Prostate gland (tissue), 2 donors: Measurements from ENCODE around the gene PLEKHJ1. TPM values are rescaled to one million over a fixed set of nuclear protein-coding genes. Genes with fewer than 3 reads are reported as not detected.
A peak's percentile ranks its signal among the peaks of the same experiment; 100 is the strongest.

Experiments used
- DNase-seq: peaks from one replicate; pipeline ENCODE4 v3.0.0-alpha.2; 2019; ENCODE audit warnings: low spot score
- H3K27ac ChIP-seq, 2 donors: fragments of 200-600 bp; sonication (generic); 2 replicates each; pipeline ENCODE4 v1.5.1; 2017 to 2019
- H3K27me3 ChIP-seq: fragments of 200-600 bp; sonication (generic); replicated peaks from 2 replicates; pipeline ENCODE4 v1.5.1; 2019; ENCODE audit not compliant: insufficient read depth
- H3K36me3 ChIP-seq, 2 donors: fragments of 200-600 bp; sonication (generic); 1 replicate in 1 of 2; 2 replicates in 1 of 2; pipeline versions ENCODE4 v1.5.1 to v1.8.1; 2017 to 2019
- H3K4me1 ChIP-seq: fragments of 200-600 bp; sonication (generic); replicated peaks from 2 replicates; pipeline ENCODE4 v1.5.1; 2019
- H3K4me3 ChIP-seq, 2 donors: fragments of 200-600 bp; sonication (generic); 2 replicates each; pipeline ENCODE4 v1.5.1; 2017 to 2019
- H3K9me3 ChIP-seq: fragments of 200-600 bp; sonication (generic); 2 replicates; pipeline ENCODE4 v1.5.1; 2017
- CTCF ChIP-seq, 4 experiments: fragments of 200-600 bp in 2 of 4; fragments of 450-650 bp in 2 of 4; sonication (generic) in 2 of 4; IDR thresholded peaks; 1 replicate in 3 of 4; 2 replicates in 1 of 4; pipeline ENCODE4 v1.5.1; 2016 to 2019; ENCODE audit warnings: antibody characterized with exemption in 4 of 4, mild to moderate bottlenecking in 2 of 4, moderate library complexity in 2 of 4
- POLR2A ChIP-seq: fragments of 450-650 bp; IDR thresholded peaks from one replicate; pipeline ENCODE4 v1.6.1; 2016; ENCODE audit warnings: antibody characterized with exemption, mild to moderate bottlenecking
- POLR2AphosphoS5 ChIP-seq: sonication (generic); formaldehyde crosslinking; IDR thresholded peaks from one replicate; pipeline ENCODE4 v1.6.1; 2017; ENCODE audit warnings: antibody characterized with exemption
- WGBS: methylation state at CpG from one replicate; pipeline ENCODE4 v1.1.5; 2018; 5-methylcytosine and 5-hydroxymethylcytosine counted together
- intact Hi-C: fragments of 100-400 bp; cut with DNase I; formaldehyde crosslinking; loops from one replicate; pipeline ENCODE4 v1.14.2; 2022
- total RNA-seq, 2 donors: library from RNA; depleted of rRNA; stranded (reverse); fragments of >200 nt; gene quantifications; one replicate each; pipeline ENCODE4 v1.1.0, GENCODE V29; 2016

PLEKHJ1 gene
- total RNA-seq, 2 donors from 2014 or later = 59.4 to 91.7 TPM

- no peak for TF ChIP-seq POLR2AphosphoS5
- no peak for TF ChIP-seq POLR2A
- TF ChIP-seq CTCF (IDR thresholded peaks at IDR 0.05) = no peak
- peaks cover 24% of the 10 kb centered on the region for H3K4me1 ChIP-seq
- WGBS = 87% methylated on average over 12 of the region's 12 CpGs
- no peaks in the 10 kb centered on the region for H3K9me3 ChIP-seq
- no peaks in the 10 kb centered on the region for H3K27me3 ChIP-seq
- H3K4me3 ChIP-seq = no peak overlapping the region
- H3K36me3 ChIP-seq = peaks cover 36 to 38% of the 10 kb centered on the region in 2 donors
- DNase-seq = no peak
- intact Hi-C loops = no loop called here
- H3K27ac ChIP-seq = no peak overlapping the region
These were observed 6.0 kb upstream of the PLEKHJ1 start for GRCh38 chr19:2242092-2242537.

- intact Hi-C loops = no loop called here
- DNase-seq = no peak
- Histone ChIP-seq H3K27ac (peak overlapping the region; percentile 9 to 26), H3K27me3 (no peaks in the 10 kb centered on the region), H3K4me1 (peaks cover 24% of the 10 kb centered on the region), H3K9me3 (no peaks in the 10 kb centered on the region), H3K4me3 (no peak overlapping the region), H3K36me3 (peaks cover 27 to 29% of the 10 kb centered on the region in 2 donors)
- WGBS = 54% methylated on average over 40 of the region's 41 CpGs
- TF ChIP-seq CTCF (IDR thresholded peaks at IDR 0.05) (peak in 1 of 4 experiments; percentile 7), POLR2A (no peak)
These were observed 5.0 kb upstream of the PLEKHJ1 start for GRCh38 chr19:2240881-2241760.

GRCh38 chr19:2239771-2240770, 3.9 kb upstream of the PLEKHJ1 start:
- peaks cover 29% of the 10 kb centered on the region for H3K4me1 ChIP-seq
- H3K4me3 ChIP-seq = peak overlapping the region; percentile 6 to 25
- intact Hi-C loops = loop anchor here (5.0 to 10.0 kb wide), 4 partner anchors 53 to 152 kb away; partner anchors contain the start of genes AP3D1, LSM7 and SPPL2B
- 25% methylated on average over 34 of the region's 34 CpGs for WGBS
- DNase-seq = no peak
- no peaks in the 10 kb centered on the region for H3K27me3 ChIP-seq
- TF ChIP-seq POLR2A (no peak), POLR2AphosphoS5 (no peak), CTCF (IDR thresholded peaks at IDR 0.05) (no peak)
- H3K36me3 ChIP-seq = peaks cover 17 to 19% of the 10 kb centered on the region in 2 donors
- no peaks in the 10 kb centered on the region for H3K9me3 ChIP-seq
- peak overlapping the region; percentile 29 to 38 for H3K27ac ChIP-seq

GRCh38 chr19:2239173-2239572, 3.0 kb upstream of the PLEKHJ1 start:
- Histone ChIP-seq H3K36me3 (peaks cover 8 to 10% of the 10 kb centered on the region in 2 donors), H3K4me1 (peaks cover 29% of the 10 kb centered on the region), H3K9me3 (no peaks in the 10 kb centered on the region), H3K27me3 (no peaks in the 10 kb centered on the region), H3K27ac (peak overlapping the region in 1 of 2 donors; percentile 29), H3K4me3 (no peak overlapping the region)
- WGBS = 54% methylated on average over 10 of the region's 10 CpGs
- intact Hi-C loops = loop anchor here (5.0 to 10.0 kb wide), 4 partner anchors 52 to 153 kb away; partner anchors contain the start of genes AP3D1, LSM7 and SPPL2B
- TF ChIP-seq POLR2AphosphoS5 (no peak), POLR2A (no peak), CTCF (IDR thresholded peaks at IDR 0.05) (no peak)
- DNase-seq = no peak
